SH-SY5Y (cell line): Measurements from ENCODE around the gene GTSE1.

Experiments used
- GATA2 ChIP-seq: IDR thresholded peaks from 2 replicates; pipeline ENCODE4 v1.6.1; 2011; ENCODE audit warnings: mild to moderate bottlenecking, low read depth, low read length
- GATA3 ChIP-seq: IDR thresholded peaks from 2 replicates; pipeline ENCODE4 v1.6.1; 2011; ENCODE audit warnings: low read depth, mild to moderate bottlenecking, low read length, moderate library complexity

GTSE1 gene

GRCh38 chr22:46295277-46295971, 1.2 kb upstream of the GTSE1 start:
- TF ChIP-seq GATA2 (no peak), GATA3 (no peak)

GRCh38 chr22:46297151-46297812, 612 bp downstream of the GTSE1 start:
- TF ChIP-seq GATA3: no peak
- TF ChIP-seq GATA2: no peak

- TF ChIP-seq GATA3 (no peak), GATA2 (no peak)
Measured at GRCh38 chr22:46299101-46299500, 2.4 kb downstream of the GTSE1 start.

GRCh38 chr22:46300491-46300890, 3.8 kb downstream of the GTSE1 start:
- no peak for TF ChIP-seq GATA3
- TF ChIP-seq GATA2: no peak

- no peak for TF ChIP-seq GATA2
Measured at GRCh38 chr22:46303347-46303965, 6.8 kb downstream of the GTSE1 start.

GRCh38 chr22:46308283-46308988, 11.8 kb downstream of the GTSE1 start:
- TF ChIP-seq GATA2 (no peak), GATA3 (no peak)

- no peak for TF ChIP-seq GATA2
- TF ChIP-seq GATA3: no peak
Measured at GRCh38 chr22:46309526-46310085, 12.9 kb downstream of the GTSE1 start.

GRCh38 chr22:46312056-46312455, 15.4 kb downstream of the GTSE1 start:
- TF ChIP-seq GATA3: no peak
- no peak for TF ChIP-seq GATA2

- no peak for TF ChIP-seq GATA2
- no peak for TF ChIP-seq GATA3
Measured at GRCh38 chr22:46315976-46316375, 19.3 kb downstream of the GTSE1 start.

- TF ChIP-seq GATA3 (no peak), GATA2 (no peak)
Measured at GRCh38 chr22:46317646-46318045, 21.0 kb downstream of the GTSE1 start.

- TF ChIP-seq GATA3: no peak
Measured at GRCh38 chr22:46318576-46318975, 21.9 kb downstream of the GTSE1 start.

GRCh38 chr22:46319319-46319718, 22.6 kb downstream of the GTSE1 start:
- no peak for TF ChIP-seq GATA2
- TF ChIP-seq GATA3: no peak

- TF ChIP-seq GATA2 (no peak), GATA3 (no peak)
Measured at GRCh38 chr22:46320166-46320710, 23.6 kb downstream of the GTSE1 start.
